ENCODE measurements around the gene PPID. TPM values are rescaled to one million over a fixed set of nuclear protein-coding genes. Genes with fewer than 3 reads are reported as not detected.

Gene PPID
- total and polyA plus RNA-seq, 2 of the 13 experiments (the other 11 are each of a cell fraction or from before 2014, with no cell fraction given), result 15.4 to 63.4 TPM

GRCh38 chr4:158671665-158671914, 51.6 kb downstream of the PPID start, which contains the start of gene C4orf46 (continued):
- TF ChIP-seq FLYWCH1 (CRISPR knock-in tag; IDR thresholded peaks at IDR 0.05), result no peak
- TF ChIP-seq E2F1 (CRISPR knock-in tag; IDR thresholded peaks at IDR 0.05), result no peak
- TF ChIP-seq, protein P1, sequence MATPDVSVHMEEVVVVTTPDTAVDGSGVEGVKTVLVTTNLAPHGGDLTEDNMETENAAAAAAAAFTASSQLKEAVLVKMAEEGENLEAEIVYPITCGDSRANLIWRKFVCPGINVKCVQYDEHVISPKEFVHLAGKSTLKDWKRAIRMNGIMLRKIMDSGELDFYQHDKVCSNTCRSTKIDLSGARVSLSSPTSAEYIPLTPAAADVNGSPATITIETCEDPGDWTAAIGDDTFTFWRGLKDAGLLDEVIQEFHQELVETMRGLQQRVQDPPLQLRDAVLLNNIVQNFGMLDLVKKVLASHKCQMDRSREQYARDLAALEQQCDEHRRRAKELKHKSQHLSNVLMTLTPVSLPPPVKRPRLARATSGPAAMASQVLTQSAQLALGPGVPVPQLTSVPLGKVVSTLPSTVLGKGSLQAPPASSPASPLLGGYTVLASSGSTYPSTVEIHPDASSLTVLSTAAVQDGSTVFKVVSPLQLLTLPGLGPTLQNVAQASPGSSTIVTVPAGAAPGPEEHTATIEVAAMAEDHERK (CRISPR knock-in tag; IDR thresholded peaks at IDR 0.05; ENCODE audit: low read depth), result no peak
- no peak for TF ChIP-seq KDM6A (CRISPR knock-in tag; IDR thresholded peaks at IDR 0.05; ENCODE audit: low read depth)
- no peak for TF ChIP-seq RFX3 (CRISPR knock-in tag; IDR thresholded peaks at IDR 0.05)
- no peak for TF ChIP-seq ETV5 (CRISPR knock-in tag; IDR thresholded peaks at IDR 0.05; ENCODE audit: borderline replicate concordance)
- TF ChIP-seq ZNF501 (CRISPR knock-in tag; IDR thresholded peaks at IDR 0.05), result no peak
- no peak for TF ChIP-seq SRY (CRISPR knock-in tag; IDR thresholded peaks at IDR 0.05)
- no peak for TF ChIP-seq DR1 (CRISPR knock-in tag; IDR thresholded peaks at IDR 0.05)
- TF ChIP-seq ZNF362 (CRISPR knock-in tag; IDR thresholded peaks at IDR 0.05; ENCODE audit: borderline replicate concordance), result no peak
- TF ChIP-seq ZFP36L2 (CRISPR knock-in tag; IDR thresholded peaks at IDR 0.05), result no peak
- no peak for TF ChIP-seq JUND (CRISPR knock-in tag; IDR thresholded peaks at IDR 0.05)
- TF ChIP-seq KAT8 (CRISPR knock-in tag; IDR thresholded peaks at IDR 0.05), result no peak
- TF ChIP-seq ZNF615 (CRISPR knock-in tag; IDR thresholded peaks at IDR 0.05; ENCODE audit: borderline replicate concordance), result no peak
- no peak for TF ChIP-seq NKX3-1 (CRISPR knock-in tag; IDR thresholded peaks at IDR 0.05)
- no peak for TF ChIP-seq TAF15 (IDR thresholded peaks at IDR 0.05; ENCODE audit: low read depth, low read length, poor library complexity, severe bottlenecking)
- no peak for TF ChIP-seq TEAD3 (CRISPR knock-in tag; optimal IDR thresholded peaks at IDR 0.05; ENCODE audit: borderline replicate concordance)
- TF ChIP-seq ISX (CRISPR knock-in tag; conservative IDR thresholded peaks at IDR 0.05), result 0 out of 2 replicates have a peak, but pooled peaks have one; percentile 32
- TF ChIP-seq NFE2 (CRISPR knock-in tag; IDR thresholded peaks at IDR 0.05), result no peak
- no peak for TF ChIP-seq DMAP1 (CRISPR knock-in tag; IDR thresholded peaks at IDR 0.05)
- TF ChIP-seq DNMT1 (CRISPR knock-in tag; IDR thresholded peaks at IDR 0.05), result 0 out of 2 replicates have a peak, but pooled peaks have one; percentile 48
- peak; percentile 14; the same call in 1 of the 2 replicates for TF ChIP-seq MED13 (CRISPR knock-in tag; IDR thresholded peaks at IDR 0.05)
- peak; percentile 61; the same call in 1 of the 2 replicates for TF ChIP-seq SAFB2 (CRISPR knock-in tag; IDR thresholded peaks at IDR 0.05; ENCODE audit: borderline replicate concordance, low read depth)
- no peak for TF ChIP-seq ZNF484 (CRISPR knock-in tag; IDR thresholded peaks at IDR 0.05; ENCODE audit: borderline replicate concordance, low read depth)

Measured in HepG2 (cell line).